GM12872 (cell line): ENCODE results near the gene ANKS1A.

Experiments used
- CTCF ChIP-seq: IDR thresholded peaks from 3 replicates; pipeline ENCODE4 v1.5.1; 2011; ENCODE audit warnings: low read depth, mild to moderate bottlenecking, low read length, moderate library complexity; ENCODE audit not compliant: insufficient read depth

The ANKS1A gene

GRCh38 chr6:35049900-35050756 is 161.1 kb downstream of the ANKS1A start:
- no peak for TF ChIP-seq CTCF

- no peak for TF ChIP-seq CTCF
Measured at GRCh38 chr6:35050757-35051330, 161.8 kb downstream of the ANKS1A start.

GRCh38 chr6:35051396-35051795 is 162.3 kb downstream of the ANKS1A start:
- no peak for TF ChIP-seq CTCF

GRCh38 chr6:35051997-35052583 is 163.0 kb downstream of the ANKS1A start:
- no peak for TF ChIP-seq CTCF

- no peak for TF ChIP-seq CTCF
Measured at GRCh38 chr6:35052694-35053565, 163.9 kb downstream of the ANKS1A start.

- TF ChIP-seq CTCF: no peak
Measured at GRCh38 chr6:35053701-35054100, 164.6 kb downstream of the ANKS1A start.
